C4-2B (cell line): ENCODE measurements around the gene ALDH16A1.
"Not testable (repeated sequence)": the region's sequence is repeated elsewhere in the genome, so short reads cannot be mapped to it uniquely, and the experiment has no call there.

Experiments
- H3K27ac ChIP-seq: fragments of 450-650 bp; 2 replicates; pipeline ENCODE4 v1.5.1; 2017
- CTCF ChIP-seq: fragments of 450-650 bp; conservative IDR thresholded peaks from 2 replicates; pipeline ENCODE4 v1.5.1; 2017; ENCODE audit warnings: mild to moderate bottlenecking
- ZFX ChIP-seq: fragments of 450-650 bp; IDR thresholded peaks from 2 replicates; pipeline ENCODE4 v1.6.1; 2017

ALDH16A1 gene

GRCh38 chr19:49441960-49442350, 11.1 kb upstream of the ALDH16A1 start:
- no peak overlapping the region for H3K27ac ChIP-seq
- TF ChIP-seq ZFX (no peak), CTCF (no peak)

GRCh38 chr19:49442354-49442753, 10.7 kb upstream of the ALDH16A1 start:
- H3K27ac ChIP-seq = no peak overlapping the region
- no peak for TF ChIP-seq ZFX
- no peak for TF ChIP-seq CTCF

GRCh38 chr19:49442771-49443365, 10.2 kb upstream of the ALDH16A1 start:
- H3K27ac ChIP-seq = peak overlapping the region; percentile 61

GRCh38 chr19:49443366-49444099, 9.5 kb upstream of the ALDH16A1 start:
- H3K27ac ChIP-seq = peak overlapping the region; percentile 61
- peak; percentile 99 for TF ChIP-seq CTCF
- TF ChIP-seq ZFX = no peak

More at GRCh38 chr19:49442771-49443365, 10.2 kb upstream of the ALDH16A1 start:
- no peak for TF ChIP-seq CTCF
- TF ChIP-seq ZFX = no peak

- not testable (repeated sequence) for H3K27ac ChIP-seq
These were observed 8.8 kb upstream of the ALDH16A1 start for GRCh38 chr19:49444100-49444700.

GRCh38 chr19:49445997-49446396, 7.0 kb upstream of the ALDH16A1 start:
- H3K27ac ChIP-seq = no peak overlapping the region
- TF ChIP-seq ZFX (no peak), CTCF (no peak)

GRCh38 chr19:49447485-49448431, 5.3 kb upstream of the ALDH16A1 start:
- no peak overlapping the region for H3K27ac ChIP-seq
- TF ChIP-seq ZFX (no peak), CTCF (no peak)
